ENCODE measurements around the gene POU1F1. TPM values are rescaled to one million over a fixed set of nuclear protein-coding genes. Genes with fewer than 3 reads are reported as not detected.
"Not testable (repeated sequence)": the region's sequence is repeated elsewhere in the genome, so short reads cannot be mapped to it uniquely, and the experiment has no call there.

POU1F1 gene, protein sequence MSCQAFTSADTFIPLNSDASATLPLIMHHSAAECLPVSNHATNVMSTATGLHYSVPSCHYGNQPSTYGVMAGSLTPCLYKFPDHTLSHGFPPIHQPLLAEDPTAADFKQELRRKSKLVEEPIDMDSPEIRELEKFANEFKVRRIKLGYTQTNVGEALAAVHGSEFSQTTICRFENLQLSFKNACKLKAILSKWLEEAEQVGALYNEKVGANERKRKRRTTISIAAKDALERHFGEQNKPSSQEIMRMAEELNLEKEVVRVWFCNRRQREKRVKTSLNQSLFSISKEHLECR
- total RNA-seq, result not detected
- long read RNA-seq, donor 1, result 0 reads
- long read RNA-seq, donor 2, result 0 reads

DNA sequence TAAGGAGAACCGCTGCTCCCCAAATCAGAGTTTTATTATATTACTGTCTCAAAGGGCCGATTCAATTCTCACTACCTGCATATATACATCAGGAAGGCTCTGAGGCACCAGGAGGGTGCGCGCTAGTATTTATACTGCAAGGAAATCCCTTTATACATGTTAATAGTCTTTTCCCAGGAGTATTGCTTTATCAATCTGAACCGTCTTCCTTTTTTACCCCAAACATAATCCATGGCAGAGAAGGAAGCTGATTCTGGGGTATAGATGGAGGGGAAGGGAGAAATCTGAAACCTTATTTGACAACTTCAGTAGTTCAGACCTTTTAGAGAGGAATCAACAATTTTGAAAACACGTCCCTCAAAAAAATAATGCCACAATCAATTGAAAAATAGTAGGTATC lies at the start of gene POU1F1:
Gene POU1F1 (minus strand): TSS at position 101 of the 400 bp plus-strand sequence. CDS start 122 bp downstream, outside the sequence.
- no peak for DNase-seq (ENCODE audit: low spot score)
- intact Hi-C loops (cut with DNase I), result no loop called here

DNA sequence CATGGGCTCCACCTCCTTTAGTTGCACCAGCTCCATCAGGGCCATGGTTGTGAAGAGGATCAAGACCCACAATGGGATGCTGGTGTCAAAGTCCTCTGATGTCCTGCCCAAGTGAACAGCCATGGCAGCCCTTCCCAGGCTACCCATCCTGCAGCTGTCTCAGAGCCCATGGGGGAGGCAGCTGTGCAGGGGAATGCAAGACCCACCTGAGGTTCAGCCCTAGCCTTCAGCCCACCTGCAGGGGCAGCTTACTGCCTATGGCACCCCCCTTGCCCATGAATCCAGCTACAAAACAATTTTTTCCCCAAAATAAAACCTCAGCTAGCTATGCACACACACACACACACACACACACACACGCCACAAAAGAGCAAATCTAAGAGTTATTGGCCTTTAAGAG lies 48.2 kb upstream of the POU1F1 start:
- DNase-seq (ENCODE audit: low spot score), result peak; percentile 64
- intact Hi-C loops (cut with DNase I), result no loop called here

DNA sequence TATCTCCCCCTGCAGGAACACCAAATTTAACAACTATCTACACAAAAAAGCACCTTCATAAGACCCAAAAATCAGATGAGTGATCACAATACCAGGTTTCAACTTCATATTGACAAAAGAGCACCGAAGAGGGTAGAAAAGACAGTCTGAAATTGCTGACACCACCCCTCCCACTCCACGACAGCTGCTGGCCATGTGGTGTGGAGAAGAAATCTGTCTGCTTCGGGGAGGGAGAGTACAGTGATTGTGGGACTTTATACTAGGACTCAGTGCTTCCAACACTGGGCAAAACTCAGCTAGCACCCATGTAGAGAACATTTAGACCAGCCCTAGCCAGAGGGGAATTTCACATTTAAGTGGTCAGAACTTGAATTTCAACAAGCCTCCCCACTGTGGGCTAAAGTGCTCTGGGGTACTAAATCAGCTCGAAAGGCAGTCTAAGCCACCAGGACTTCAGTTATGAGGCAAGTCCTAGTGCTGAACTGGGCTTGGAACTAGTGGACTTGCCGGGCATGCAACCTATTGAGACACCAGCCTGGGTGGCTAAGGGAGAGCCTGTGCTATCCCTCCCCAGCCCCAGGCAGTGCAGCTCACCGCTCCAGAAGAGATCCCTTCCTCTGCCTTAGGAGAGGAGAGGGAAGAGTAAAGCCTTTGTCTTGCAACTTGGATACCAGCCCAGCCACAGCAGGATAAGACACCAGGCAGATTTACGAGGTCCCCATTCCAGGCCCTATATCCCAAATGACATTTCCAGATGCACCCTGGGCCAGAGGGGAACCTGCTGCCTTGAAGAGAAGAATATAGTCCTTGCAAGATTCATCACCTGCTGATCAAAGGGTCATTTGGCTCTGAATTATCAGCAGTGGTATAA lies 44.6 kb upstream of the POU1F1 start:
- no peak for DNase-seq (ENCODE audit: low spot score)
- intact Hi-C loops (cut with DNase I), result no loop called here

DNA sequence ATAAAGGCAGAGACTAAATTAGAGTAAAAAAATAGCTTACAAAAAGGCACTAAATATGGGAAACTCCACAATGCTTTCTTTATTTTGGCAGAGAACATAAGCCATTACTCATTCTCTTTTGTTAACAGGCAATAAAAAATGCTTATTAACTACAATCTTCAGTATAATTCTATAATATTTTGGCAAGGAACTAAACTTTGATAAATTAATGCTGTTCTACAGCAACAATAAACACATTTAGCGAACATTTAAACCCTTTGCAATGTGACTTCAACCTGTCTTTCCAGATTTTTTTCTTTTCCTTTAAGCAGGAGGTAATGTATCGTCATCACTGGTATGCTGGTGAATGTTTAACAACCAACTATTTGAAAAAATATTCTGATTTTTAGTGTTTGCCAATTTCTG lies 42.2 kb upstream of the POU1F1 start:
- intact Hi-C loops (cut with DNase I), result no loop called here
- DNase-seq (ENCODE audit: low spot score), result no peak

DNA sequence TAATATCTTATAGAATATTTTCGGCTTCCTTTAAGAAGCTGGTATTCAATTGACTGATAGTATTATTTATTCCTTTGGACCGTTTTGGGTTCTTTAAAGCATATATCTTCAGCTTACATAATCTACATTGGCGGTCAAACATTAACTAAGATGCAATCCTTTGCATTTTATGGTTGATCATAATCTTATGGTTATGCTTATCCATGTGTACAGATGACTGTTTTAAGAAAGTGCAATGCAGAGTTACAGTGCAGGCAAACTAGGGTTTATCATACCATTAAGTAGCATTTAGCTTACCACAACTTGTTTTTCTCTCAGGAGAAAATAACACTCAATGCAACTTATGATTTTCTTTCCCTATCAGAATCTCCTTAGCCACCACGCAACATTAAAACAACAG lies 41.4 kb upstream of the POU1F1 start:
- intact Hi-C loops (cut with DNase I), result no loop called here
- DNase-seq (ENCODE audit: low spot score), result no peak

DNA sequence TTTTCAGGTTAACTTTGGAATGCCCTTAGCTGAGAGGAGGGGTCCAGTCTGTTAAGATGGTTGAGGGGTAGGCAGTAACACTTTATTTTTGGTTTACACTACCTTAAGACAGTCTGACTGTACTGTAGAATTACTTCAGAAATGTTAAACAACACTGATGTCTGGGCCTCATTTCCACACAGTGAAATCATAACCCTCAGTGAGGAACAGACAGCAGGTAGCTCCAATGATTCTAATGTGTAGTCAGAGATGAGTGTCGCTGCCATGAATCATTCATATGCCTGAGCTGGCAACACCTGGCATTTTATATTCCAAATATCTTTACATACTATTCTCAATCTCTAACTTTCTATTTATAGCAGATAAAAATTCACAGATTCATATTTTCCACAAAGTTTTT lies 37.3 kb upstream of the POU1F1 start:
- intact Hi-C loops (cut with DNase I), result no loop called here
- DNase-seq (ENCODE audit: low spot score), result no peak

DNA sequence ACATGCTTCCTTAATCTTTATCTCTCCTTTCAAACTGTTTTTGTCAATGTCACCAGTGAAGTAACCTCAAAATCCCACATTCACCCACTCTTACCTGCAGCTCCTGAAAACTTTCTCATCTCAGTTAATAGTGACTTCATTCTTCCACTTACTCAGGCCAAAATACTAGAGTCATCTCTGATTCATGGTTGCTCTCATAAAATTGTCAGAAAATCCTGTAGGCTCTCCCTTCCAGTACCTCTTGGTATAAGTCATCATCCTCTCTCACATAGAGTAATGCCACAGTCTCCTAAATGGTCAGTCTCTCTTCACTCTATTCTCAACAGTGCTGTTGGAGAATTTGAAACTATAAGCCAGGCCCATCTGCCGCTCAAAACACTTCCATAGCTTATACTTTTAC lies 34.9 kb upstream of the POU1F1 start:
- intact Hi-C loops (cut with DNase I), result no loop called here
- no peak for DNase-seq (ENCODE audit: low spot score)

DNA sequence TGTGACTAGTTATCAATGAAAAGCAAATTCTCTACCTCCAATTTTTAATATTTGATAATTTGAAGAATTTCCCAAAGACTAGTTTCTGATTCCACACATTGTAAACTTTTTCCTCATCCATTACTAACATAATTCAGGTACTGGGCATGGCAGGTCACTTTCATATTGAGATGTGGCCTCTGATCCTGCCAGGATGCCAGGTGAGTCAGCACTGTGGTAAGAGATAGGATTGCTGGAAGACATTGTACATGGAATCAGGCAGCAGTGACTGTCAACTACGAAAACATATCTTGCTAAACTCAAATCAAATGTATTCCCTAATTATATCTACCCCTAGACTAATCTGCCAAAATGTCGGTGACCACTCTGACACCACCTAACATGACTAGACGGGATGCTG lies 33.2 kb upstream of the POU1F1 start:
- intact Hi-C loops (cut with DNase I), result no loop called here
- no peak for DNase-seq (ENCODE audit: low spot score)

DNA sequence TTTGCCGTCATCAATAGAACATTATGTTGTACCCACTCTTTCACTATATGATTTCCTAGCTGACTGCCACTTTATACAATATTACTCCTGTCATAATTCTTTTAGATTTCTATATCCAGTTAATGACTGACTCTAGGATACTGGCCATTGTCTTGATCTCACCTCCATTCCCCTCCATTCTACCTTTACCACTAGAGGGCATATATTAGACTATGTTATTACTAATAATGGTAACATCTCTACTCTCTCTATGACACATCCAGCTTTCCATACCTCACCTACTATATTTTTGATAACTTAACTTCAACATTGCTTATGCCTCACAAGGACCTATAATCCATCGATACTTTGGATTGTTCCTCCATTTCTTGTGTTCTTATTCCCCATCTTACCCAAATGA lies 31.4 kb upstream of the POU1F1 start:
- no peak for DNase-seq (ENCODE audit: low spot score)
- intact Hi-C loops (cut with DNase I), result no loop called here

DNA sequence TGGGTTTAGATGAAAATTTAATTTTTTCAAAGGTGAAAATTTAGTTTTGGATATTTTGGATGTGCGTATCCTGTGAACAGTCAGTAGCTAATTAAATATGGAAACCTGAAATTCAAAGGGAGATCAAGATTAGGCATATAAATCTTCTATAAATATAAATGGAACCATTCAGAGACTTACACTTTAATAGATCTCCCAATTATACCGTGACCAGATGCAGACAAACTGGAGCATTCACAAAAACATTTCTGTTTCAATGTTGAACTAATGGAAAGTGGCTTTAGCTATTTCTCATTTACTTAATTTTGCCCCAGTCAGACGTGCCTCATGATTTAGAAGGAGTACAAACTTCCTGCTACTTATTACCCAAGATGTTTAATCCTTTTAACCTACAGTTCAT lies 29.1 kb upstream of the POU1F1 start:
- DNase-seq (ENCODE audit: low spot score), result no peak
- intact Hi-C loops (cut with DNase I), result no loop called here

DNA sequence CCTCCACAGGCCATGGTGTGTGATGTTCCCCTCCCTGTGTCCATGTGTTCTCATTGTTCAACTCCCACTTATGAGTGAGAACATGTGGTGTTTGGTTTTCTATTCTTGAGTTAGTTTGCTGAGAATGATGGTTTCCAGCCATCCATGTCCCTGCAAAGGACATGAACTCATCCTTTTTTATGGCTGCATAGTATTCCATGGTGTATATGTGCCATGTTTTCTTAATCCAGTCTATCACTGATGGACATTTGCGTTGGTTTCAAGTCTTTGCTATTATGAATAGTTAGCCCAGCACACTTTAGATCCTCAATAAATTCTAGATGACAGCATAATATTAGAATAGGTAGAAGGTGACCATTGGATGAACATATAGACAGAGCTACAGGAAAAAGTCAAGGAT lies 28.6 kb upstream of the POU1F1 start:
- intact Hi-C loops (cut with DNase I), result not testable (repeated sequence)

DNA sequence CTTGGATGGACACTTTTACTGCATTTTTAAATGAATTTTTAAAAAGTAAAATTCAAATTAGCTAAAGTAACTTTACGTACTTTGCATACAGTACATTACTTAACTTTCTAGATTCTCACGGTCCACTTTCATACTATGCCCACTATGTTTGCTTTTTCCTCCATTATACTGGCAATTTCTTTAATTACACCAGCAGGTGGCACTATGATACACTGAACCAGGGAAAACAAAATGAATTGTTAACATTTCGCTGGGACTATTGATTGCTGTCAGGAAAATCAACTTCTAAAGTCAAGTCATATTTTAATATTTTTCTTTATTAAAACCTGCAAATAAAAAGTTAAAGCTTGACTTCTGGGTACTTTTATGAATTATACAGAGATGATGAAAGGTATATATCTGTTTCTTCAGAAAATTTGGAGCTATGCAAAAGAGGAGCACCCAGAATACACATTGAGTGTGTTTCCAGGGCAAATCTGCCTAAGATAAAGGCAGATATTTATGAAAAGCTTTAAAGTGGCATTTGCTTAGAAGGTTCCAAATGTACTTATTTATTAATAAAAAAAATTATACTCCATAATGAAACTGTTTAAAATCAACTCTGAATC lies 21.8 kb upstream of the POU1F1 start:
- intact Hi-C loops (cut with DNase I), result no loop called here
- DNase-seq (ENCODE audit: low spot score), result no peak

More for the DNA sequence above, 28.6 kb upstream of the POU1F1 start:
- not testable (repeated sequence) for DNase-seq (ENCODE audit: low spot score)

DNA sequence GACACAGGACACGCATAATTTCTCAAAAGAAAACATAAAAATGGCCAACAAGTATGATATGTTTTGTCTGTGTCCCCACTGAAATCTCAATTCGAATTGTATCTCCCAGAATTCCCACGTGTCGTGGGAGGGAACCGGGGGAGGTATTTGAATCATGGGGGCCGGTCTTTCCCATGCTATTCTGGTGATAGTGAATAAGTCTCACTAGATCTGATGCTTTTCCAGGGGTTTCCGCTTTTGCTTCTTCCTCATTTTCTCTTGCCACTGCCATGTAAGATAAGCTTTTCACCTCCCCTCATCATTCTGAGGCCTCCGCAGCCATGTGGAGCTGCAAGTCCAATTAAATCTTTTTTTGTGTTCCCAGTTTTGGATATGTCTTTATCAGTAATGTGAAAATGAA lies 12.1 kb upstream of the POU1F1 start:
- intact Hi-C loops (cut with DNase I), result no loop called here
- DNase-seq (ENCODE audit: low spot score), result no peak

DNA sequence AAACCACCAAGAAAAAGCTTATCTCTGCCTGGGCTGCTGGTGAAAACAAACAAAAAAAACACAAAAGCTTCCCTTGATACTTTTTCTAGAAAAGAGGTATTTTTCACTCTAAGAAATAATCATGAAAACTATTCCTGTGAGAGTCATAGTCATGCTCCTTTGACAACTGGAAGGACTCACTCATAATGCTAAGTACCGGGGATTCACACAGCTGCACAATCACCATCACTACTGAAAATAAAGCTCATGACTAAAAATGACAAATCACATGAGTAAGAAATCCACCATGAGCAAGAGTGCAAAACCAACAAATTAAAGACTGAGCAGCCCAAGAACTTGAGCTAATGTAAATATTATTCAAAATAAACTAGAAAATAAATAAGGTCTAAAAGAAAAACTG lies 10.6 kb upstream of the POU1F1 start:
- DNase-seq (ENCODE audit: low spot score), result no peak
- intact Hi-C loops (cut with DNase I), result no loop called here

DNA sequence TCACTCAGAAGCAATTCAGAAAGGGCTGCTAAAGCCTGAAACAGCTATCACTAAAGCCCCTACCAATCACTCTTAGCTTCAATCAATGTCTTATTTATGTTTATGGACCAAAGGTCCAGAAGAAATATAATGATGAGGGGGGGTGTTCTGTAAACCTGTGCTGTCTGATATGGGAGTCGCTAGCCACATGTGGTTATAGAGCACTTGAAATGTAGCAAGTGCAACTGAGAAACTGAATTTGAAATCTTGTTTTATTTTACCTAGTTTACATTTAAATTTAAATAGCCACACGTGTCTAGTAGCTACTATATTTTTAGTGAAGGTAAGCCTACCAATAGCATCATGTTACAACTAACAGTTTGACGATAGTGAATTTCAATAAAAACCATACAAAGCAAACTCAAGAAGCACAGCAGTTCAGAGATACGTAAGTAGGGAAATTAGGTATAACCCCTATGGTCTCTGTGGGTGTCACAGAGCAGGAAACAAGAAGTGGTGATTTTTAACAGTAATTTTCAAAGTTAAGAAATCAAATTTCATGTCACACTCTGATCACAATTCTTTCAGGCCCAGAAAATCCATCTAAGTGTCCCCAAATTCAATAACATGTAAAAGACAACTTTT lies 3.6 kb downstream of the POU1F1 start:
- intact Hi-C loops (cut with DNase I), result no loop called here
- no peak for DNase-seq (ENCODE audit: low spot score)

DNA sequence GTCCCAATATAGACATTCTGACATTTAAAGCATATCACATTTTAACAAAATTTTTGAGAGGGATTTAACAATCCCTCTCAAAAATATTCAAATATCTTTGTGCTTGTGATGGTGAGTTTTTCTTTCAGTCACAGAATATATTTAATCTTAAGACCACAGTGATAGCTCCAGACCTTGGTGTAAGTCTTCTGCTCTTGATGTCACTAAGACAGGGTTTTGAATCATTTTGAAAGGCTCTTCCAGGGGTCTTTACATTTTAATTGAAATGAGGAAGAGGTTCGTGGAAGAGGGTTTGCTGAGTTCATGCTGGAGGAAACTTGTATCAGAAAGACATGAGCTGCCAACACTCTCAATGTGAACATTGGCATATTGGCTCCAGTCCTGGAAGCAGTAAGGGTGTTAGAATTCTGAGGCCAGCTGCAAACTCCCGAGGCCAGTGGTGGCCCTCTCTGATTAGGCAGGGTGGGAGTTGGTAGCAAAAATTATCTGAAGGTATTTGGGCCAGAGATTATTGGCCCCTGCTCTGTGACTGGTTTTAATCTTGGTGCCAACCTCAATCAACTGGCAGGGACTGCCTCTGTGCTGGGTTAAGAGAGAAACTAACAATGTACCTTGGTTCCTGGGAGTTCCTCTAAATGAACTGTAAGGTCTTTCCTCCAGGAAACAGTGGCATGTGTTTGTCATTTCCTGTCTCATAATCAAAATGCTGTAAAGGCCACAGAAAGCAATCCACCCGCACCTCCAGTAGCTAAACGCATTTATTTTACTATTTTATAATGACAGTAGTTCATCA lies 5.3 kb downstream of the POU1F1 start:
- DNase-seq (ENCODE audit: low spot score), result no peak
- intact Hi-C loops (cut with DNase I), result no loop called here

DNA sequence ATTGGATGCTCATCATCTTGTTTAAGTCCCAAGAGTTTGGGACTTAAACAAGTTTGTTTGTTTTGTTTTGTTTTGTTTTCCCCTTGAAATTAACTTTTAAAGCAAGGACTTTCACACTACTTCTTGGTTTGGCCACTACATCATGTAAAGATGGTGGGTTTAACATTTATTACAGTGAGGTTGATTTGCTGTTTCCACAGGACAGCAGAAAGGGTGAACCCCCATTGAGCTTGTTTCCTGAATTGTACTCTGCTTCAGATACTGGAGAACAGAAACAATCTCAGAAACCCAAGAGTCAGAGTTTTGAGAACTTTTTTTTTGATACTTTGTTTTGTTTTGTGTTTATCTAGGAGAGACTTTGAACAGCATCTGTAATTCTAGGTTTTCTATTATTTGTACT lies 6.7 kb downstream of the POU1F1 start:
- intact Hi-C loops (cut with DNase I), result no loop called here
- no peak for DNase-seq (ENCODE audit: low spot score)

DNA sequence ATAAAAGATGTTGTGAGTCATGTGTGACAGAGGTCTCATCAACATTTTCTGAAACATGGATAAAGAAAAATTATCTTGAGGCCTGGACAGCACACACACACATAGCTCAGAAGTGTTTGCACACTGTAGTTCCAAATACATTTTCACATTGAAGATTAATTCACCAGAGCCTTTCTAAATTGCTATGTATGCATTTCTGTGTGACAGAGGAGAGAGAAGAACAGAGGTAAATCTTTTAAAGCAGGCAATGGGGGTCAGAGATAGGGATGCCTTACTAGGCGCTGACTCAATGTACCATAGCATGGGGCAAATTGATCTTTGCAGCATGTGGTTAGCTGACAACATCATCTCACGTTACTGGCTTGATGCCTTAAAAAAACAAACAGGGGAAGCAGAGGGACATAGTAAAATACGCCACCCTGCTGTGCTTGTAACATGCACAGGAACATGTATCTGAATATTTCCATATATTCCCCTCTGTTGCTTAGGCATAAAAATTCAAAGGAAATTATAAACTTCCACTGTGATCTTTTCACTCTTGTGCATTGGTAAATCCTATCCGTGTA lies 7.7 kb downstream of the POU1F1 start:
- intact Hi-C loops (cut with DNase I), result no loop called here

More for the DNA sequence above, 7.7 kb downstream of the POU1F1 start:
- no peak for DNase-seq (ENCODE audit: low spot score)

All from posterior vena cava (tissue), 2 donors.